Neuronal stem cell (in vitro differentiated cells): ENCODE results near the gene PRICKLE2.

Source experiments
- DNase-seq: peaks from one replicate; pipeline ENCODE4 v3.0.0-alpha.2; 2013; ENCODE audit warnings: low spot score
- H2AFZ ChIP-seq: one replicate; pipeline ENCODE4 v1.6.1; 2013; ENCODE audit warnings: mild to moderate bottlenecking, low read length, inconsistent platforms
- H2AK5ac ChIP-seq: 2 replicates; pipeline ENCODE4 v1.6.1; 2013; ENCODE audit warnings: low read depth, mild to moderate bottlenecking, inconsistent platforms, low read length, moderate library complexity, mixed read lengths
- H2BK120ac ChIP-seq: 2 replicates; pipeline ENCODE4 v1.6.1; 2013; ENCODE audit warnings: low read depth, mild to moderate bottlenecking, inconsistent platforms, low read length, moderate library complexity, mixed read lengths
- H2BK12ac ChIP-seq: one replicate; pipeline ENCODE4 v1.6.1; 2013; ENCODE audit warnings: low read length, inconsistent platforms
- H2BK15ac ChIP-seq: 2 replicates; pipeline ENCODE4 v1.6.1; 2013; ENCODE audit warnings: mild to moderate bottlenecking, low read length, inconsistent platforms, mixed read lengths
- H2BK5ac ChIP-seq: one replicate; pipeline ENCODE4 v1.6.1; 2013; ENCODE audit warnings: inconsistent platforms, mild to moderate bottlenecking, low read length, moderate library complexity
- H3K14ac ChIP-seq: one replicate; pipeline ENCODE4 v1.6.1; 2013; ENCODE audit warnings: low read length, inconsistent platforms
- H3K18ac ChIP-seq: 2 replicates; pipeline ENCODE4 v1.6.1; 2013; ENCODE audit warnings: low read length, inconsistent platforms
- H3K23ac ChIP-seq: 2 replicates; pipeline ENCODE4 v1.6.1; 2013; ENCODE audit warnings: low read depth, mild to moderate bottlenecking, mixed read lengths, low read length, inconsistent platforms; ENCODE audit not compliant: poor library complexity
- H3K27ac ChIP-seq: replicated peaks from 3 replicates; pipeline ENCODE4 v1.5.1; 2013; ENCODE audit warnings: low read length, inconsistent platforms
- H3K27me3 ChIP-seq, 3 experiments: 2 replicates each; pipeline ENCODE4 v1.6.1; 2013; ENCODE audit warnings: low read length in 3 of 3, mild to moderate bottlenecking in 2 of 3, inconsistent platforms in 1 of 3, low read depth in 1 of 3, mixed read lengths in 1 of 3, moderate library complexity in 1 of 3; ENCODE audit not compliant: control insufficient read depth in 3 of 3, insufficient read depth in 3 of 3
- H3K36me3 ChIP-seq, 2 donors: replicated peaks in 1 of 2; 2 replicates each; pipeline ENCODE4 v1.6.1; 2013; ENCODE audit warnings: low read length in 2 of 2; ENCODE audit not compliant: control insufficient read depth in 2 of 2, insufficient read depth in 2 of 2
- H3K4ac ChIP-seq: 2 replicates; pipeline ENCODE4 v1.6.1; 2013; ENCODE audit warnings: inconsistent platforms, mild to moderate bottlenecking, low read length, moderate library complexity
- H3K4me1 ChIP-seq, 2 donors: 1 replicate in 1 of 2; 2 replicates in 1 of 2; pipeline ENCODE4 v1.6.1; 2013; ENCODE audit warnings: low read length in 2 of 2, low read depth in 1 of 2; ENCODE audit not compliant: control insufficient read depth in 2 of 2, insufficient read depth in 1 of 2
- H3K4me2 ChIP-seq: one replicate; pipeline ENCODE4 v1.6.1; 2013; ENCODE audit warnings: mild to moderate bottlenecking, low read length, inconsistent platforms; ENCODE audit not compliant: insufficient read depth, poor library complexity, severe bottlenecking
- H3K4me3 ChIP-seq, 2 donors: 2 replicates each; pipeline ENCODE4 v1.5.1; 2013; ENCODE audit warnings: low read length in 2 of 2, mild to moderate bottlenecking in 2 of 2, inconsistent platforms in 1 of 2, moderate library complexity in 1 of 2
- H3K79me1 ChIP-seq: one replicate; pipeline ENCODE4 v1.6.1; 2013; ENCODE audit warnings: low read depth, mild to moderate bottlenecking, inconsistent platforms, low read length, moderate library complexity
- H3K9ac ChIP-seq: one replicate; pipeline ENCODE4 v1.6.1; 2013; ENCODE audit warnings: mild to moderate bottlenecking, low read depth, low read length, inconsistent platforms; ENCODE audit not compliant: poor library complexity
- H3K9me3 ChIP-seq, 2 donors: replicated peaks in 1 of 2; 2 replicates each; pipeline versions ENCODE3 to v1.6.1; 2013; ENCODE audit warnings: low read length in 2 of 2, mild to moderate bottlenecking in 2 of 2, inconsistent platforms in 1 of 2, low read depth in 1 of 2, mixed read lengths in 1 of 2, moderate library complexity in 1 of 2; ENCODE audit not compliant: control insufficient read depth in 2 of 2, insufficient read depth in 1 of 2
- H4K8ac ChIP-seq: one replicate; pipeline ENCODE4 v1.6.1; 2013; ENCODE audit warnings: low read depth, mild to moderate bottlenecking, inconsistent platforms, low read length, moderate library complexity
- H4K91ac ChIP-seq: one replicate; pipeline ENCODE4 v1.6.1; 2013; ENCODE audit warnings: low read length, low read depth, mild to moderate bottlenecking, inconsistent platforms; ENCODE audit not compliant: poor library complexity
- WGBS, 2 donors: extraction: QIAGEN DNeasy Blood & Tissue Kit; methylation state at CpG; one replicate each; pipeline ENCODE4 v1.1.7; 2013; ENCODE audit warnings: missing lambda C conversion rate in 2 of 2, mixed read lengths in 1 of 2; ENCODE audit not compliant: insufficient read length in 2 of 2, insufficient replicate concordance in 1 of 2; ENCODE audit errors: extremely low coverage in 2 of 2; 5-methylcytosine and 5-hydroxymethylcytosine counted together

The PRICKLE2 gene

DNA sequence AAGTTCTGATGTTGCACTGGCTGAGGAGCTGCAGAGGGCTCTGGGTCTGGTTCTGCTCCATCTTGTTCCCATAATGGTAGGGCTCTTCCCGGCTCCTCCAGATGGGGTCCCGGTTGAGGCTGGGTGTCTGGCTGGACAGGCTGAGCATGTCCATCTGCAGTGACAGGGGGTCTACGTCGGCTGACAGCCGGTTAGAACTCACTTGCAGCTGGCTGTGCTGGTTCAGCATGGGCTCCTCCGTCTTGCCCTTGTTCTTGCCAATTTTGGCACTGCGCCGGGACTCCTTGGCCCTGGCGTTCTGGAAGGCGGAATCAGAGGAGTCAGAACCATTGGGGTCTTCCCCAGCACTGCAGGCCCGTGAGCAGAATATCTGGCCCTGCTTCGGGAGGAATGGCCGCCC is 78.1 kb downstream of the PRICKLE2 start:
- Histone ChIP-seq H2BK5ac (no peak overlapping the region), H2AFZ (no peak overlapping the region), H3K36me3 (peaks cover 0 to 1% of the 10 kb centered on the region in 2 donors), H3K4me3 (no peak overlapping the region), H2AK5ac (no peak overlapping the region), H3K27me3 (no peaks in the 10 kb centered on the region), H3K79me1 (no peaks in the 10 kb centered on the region), H4K8ac (no peak overlapping the region), H3K4me2 (no peak overlapping the region), H2BK15ac (no peak overlapping the region), H4K91ac (no peak overlapping the region), H3K23ac (no peak overlapping the region), H2BK120ac (no peak overlapping the region), H3K14ac (no peak overlapping the region), H3K9me3 (peaks cover 0 to 2% of the 10 kb centered on the region in 2 donors), H3K18ac (no peak overlapping the region), H3K4ac (no peak overlapping the region), H3K27ac (no peak overlapping the region), H3K9ac (no peak overlapping the region), H3K4me1 (peaks cover 13 to 19% of the 10 kb centered on the region in 2 donors), H2BK12ac (no peak overlapping the region)
- no peak for DNase-seq
- no CpG with 5 or more reads among the region's 13 CpGs for WGBS, 2 donors

DNA sequence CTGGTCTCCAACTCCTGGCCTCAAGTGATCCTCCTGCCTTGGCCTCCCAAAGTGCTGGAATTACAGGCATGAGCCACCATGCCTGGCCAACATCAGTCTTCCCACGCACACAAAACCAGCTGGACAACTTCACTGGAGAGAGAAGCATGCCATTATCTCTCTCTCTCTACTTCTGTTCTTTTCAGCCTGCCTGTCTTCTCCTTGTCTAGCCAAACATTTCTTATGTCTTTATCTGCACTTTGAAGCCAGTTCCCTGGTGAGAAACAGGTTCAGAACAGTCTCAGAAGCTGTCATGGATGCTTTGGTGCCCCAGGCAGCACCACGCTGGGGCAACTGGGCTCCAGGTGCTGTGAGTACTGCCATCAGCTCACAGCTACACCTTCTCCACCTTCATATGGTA is 79.8 kb downstream of the PRICKLE2 start:
- Histone ChIP-seq H3K23ac (no peak overlapping the region), H3K27me3 (no peaks in the 10 kb centered on the region), H3K4me3 (no peak overlapping the region), H3K9ac (no peak overlapping the region), H2BK12ac (no peak overlapping the region), H3K18ac (no peak overlapping the region), H3K27ac (no peak overlapping the region), H3K36me3 (peaks cover 0 to 1% of the 10 kb centered on the region in 2 donors), H2BK15ac (no peak overlapping the region), H2BK120ac (no peak overlapping the region), H3K14ac (no peak overlapping the region), H3K9me3 (no peaks in the 10 kb centered on the region), H2BK5ac (no peak overlapping the region), H3K4me1 (peaks cover 4 to 17% of the 10 kb centered on the region in 2 donors), H2AFZ (no peak overlapping the region), H3K79me1 (no peaks in the 10 kb centered on the region), H2AK5ac (no peak overlapping the region), H4K8ac (no peak overlapping the region), H3K4ac (no peak overlapping the region), H4K91ac (no peak overlapping the region), H3K4me2 (no peak overlapping the region)
- no CpG with 5 or more reads among the region's 2 CpGs for WGBS, 2 donors
- no peak for DNase-seq

DNA sequence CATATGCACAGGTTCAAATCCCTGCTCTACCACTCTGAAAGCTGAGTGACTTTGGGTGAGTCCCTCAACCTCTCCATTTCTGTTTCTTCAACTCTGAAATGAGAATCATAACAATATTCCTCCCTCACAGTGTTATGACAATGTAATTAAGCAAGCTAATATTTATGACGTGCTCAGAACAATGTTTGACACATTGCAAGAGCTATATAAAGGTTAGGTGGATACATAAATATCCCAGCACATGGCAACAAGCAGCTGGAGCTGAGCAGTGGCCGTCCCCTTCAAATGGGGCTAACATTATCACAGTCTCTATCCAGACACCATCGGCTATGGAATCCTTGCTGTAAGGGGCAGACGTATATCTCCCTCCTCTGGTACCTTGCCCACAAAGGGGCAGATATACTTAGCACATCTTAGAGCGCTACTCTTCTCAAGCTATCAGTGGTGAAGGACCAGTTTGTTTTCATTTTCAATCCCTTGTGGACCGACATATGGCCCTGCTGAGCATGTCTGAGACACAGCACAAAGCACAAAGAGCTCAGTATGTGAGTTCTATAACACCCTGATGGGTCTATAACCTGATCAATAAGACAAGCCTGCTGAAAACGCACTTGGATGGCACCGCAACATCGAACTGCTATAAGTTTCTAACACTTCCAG is 80.9 kb downstream of the PRICKLE2 start:
- Histone ChIP-seq H4K91ac (no peak overlapping the region), H2BK12ac (no peak overlapping the region), H3K27ac (no peak overlapping the region), H4K8ac (no peak overlapping the region), H2BK120ac (no peak overlapping the region), H3K4me2 (no peak overlapping the region), H2BK15ac (no peak overlapping the region), H3K4ac (no peak overlapping the region), H3K14ac (no peak overlapping the region), H2BK5ac (no peak overlapping the region), H3K9ac (no peak overlapping the region), H3K4me3 (no peak overlapping the region), H3K4me1 (peaks cover 0 to 11% of the 10 kb centered on the region in 2 donors), H3K36me3 (peaks cover 0 to 1% of the 10 kb centered on the region in 2 donors), H3K23ac (no peak overlapping the region), H3K18ac (no peak overlapping the region), H2AK5ac (no peak overlapping the region), H2AFZ (no peak overlapping the region), H3K9me3 (no peaks in the 10 kb centered on the region), H3K79me1 (no peaks in the 10 kb centered on the region), H3K27me3 (no peaks in the 10 kb centered on the region)
- no peak for DNase-seq
- no CpG with 5 or more reads among the region's 9 CpGs for WGBS, 2 donors

DNA sequence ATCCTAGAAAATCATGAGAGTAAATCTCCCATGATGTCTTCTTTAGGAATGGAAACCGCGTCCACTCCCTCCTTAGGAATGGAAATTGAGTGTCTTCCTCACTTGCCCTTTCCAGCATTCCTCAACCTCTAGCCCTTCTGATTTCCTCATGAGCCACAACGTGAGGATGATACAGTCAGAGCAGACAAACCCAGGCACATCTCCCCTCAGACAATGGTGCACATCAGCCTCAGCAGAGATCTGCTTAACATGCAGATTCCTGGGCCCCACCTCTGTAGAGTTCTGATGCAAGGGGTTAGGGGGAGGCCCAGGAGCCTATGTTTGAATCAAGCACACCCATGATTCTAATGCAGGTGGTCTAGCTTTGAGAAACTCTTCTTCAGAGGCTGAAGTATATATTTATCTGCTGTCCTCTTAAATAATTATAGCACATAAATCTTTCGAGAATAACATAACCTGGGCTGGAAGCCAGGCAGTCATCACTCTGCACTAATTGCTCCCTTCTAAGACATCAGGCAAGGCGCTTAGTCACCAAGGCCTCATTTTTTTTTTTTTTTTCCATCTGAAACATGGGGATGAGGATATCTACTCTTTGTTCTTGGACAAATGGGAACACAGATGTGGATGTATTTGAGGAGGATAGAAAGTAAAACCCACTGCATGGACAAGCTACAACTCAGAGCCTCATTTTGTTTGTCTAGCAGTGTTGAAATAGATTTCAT is 81.7 kb downstream of the PRICKLE2 start:
- Histone ChIP-seq H3K14ac (no peak overlapping the region), H3K79me1 (no peaks in the 10 kb centered on the region), H2BK5ac (no peak overlapping the region), H2AFZ (no peak overlapping the region), H2BK15ac (no peak overlapping the region), H2BK12ac (no peak overlapping the region), H3K4me1 (peaks cover 0 to 3% of the 10 kb centered on the region in 2 donors), H3K4ac (no peak overlapping the region), H4K8ac (peak overlapping the region; percentile 17), H3K4me3 (no peak overlapping the region), H3K4me2 (no peak overlapping the region), H3K18ac (no peak overlapping the region), H3K9ac (no peak overlapping the region), H3K23ac (no peak overlapping the region), H4K91ac (no peak overlapping the region), H3K9me3 (no peaks in the 10 kb centered on the region), H2BK120ac (no peak overlapping the region), H3K27ac (no peak overlapping the region), H3K27me3 (no peaks in the 10 kb centered on the region), H3K36me3 (peaks cover 0 to 1% of the 10 kb centered on the region in 2 donors), H2AK5ac (no peak overlapping the region)
- no peak for DNase-seq
- no CpG with 5 or more reads among the region's 5 CpGs for WGBS, 2 donors
